GM12865 (cell line): ENCODE results near the gene SOX5.

ENCODE experiments used
- DNase-seq: peaks from one replicate; pipeline ENCODE4 v3.0.0; 2010; ENCODE audit warnings: low read depth
- H3K4me3 ChIP-seq: 2 replicates; pipeline ENCODE4 v1.5.1; 2011; ENCODE audit warnings: mild to moderate bottlenecking, low read depth, low read length, control low read depth
- CTCF ChIP-seq: IDR thresholded peaks from 2 replicates; pipeline ENCODE4 v1.5.1; 2011; ENCODE audit warnings: low read length, control low read depth, low read depth, inconsistent platforms; ENCODE audit not compliant: insufficient read depth; ENCODE audit errors: missing control alignments

The SOX5 gene

GRCh38 chr12:23950775-23951451 lies 1.4 kb upstream of the SOX5 start:
- TF ChIP-seq CTCF = no peak
- H3K4me3 ChIP-seq = no peak overlapping the region
- no peak for DNase-seq

- no peak overlapping the region for H3K4me3 ChIP-seq
- no peak for TF ChIP-seq CTCF
- no peak for DNase-seq
Measured at GRCh38 chr12:23950210-23950774, 822 bp upstream of the SOX5 start.

- TF ChIP-seq CTCF = no peak
- no peak overlapping the region for H3K4me3 ChIP-seq
- DNase-seq = no peak
Measured at GRCh38 chr12:23948291-23948690, 1.2 kb downstream of the SOX5 start.

GRCh38 chr12:23947395-23947794 lies 2.1 kb downstream of the SOX5 start:
- TF ChIP-seq CTCF = no peak
- H3K4me3 ChIP-seq = no peak overlapping the region
- no peak for DNase-seq

GRCh38 chr12:23945249-23945648 lies 4.2 kb downstream of the SOX5 start:
- TF ChIP-seq CTCF = no peak
- H3K4me3 ChIP-seq = no peak overlapping the region
- no peak for DNase-seq

- no peak overlapping the region for H3K4me3 ChIP-seq
- TF ChIP-seq CTCF = no peak
- DNase-seq = no peak
Measured at GRCh38 chr12:23944067-23944466, 5.4 kb downstream of the SOX5 start.

- no peak overlapping the region for H3K4me3 ChIP-seq
- TF ChIP-seq CTCF = no peak
- DNase-seq = no peak
Measured at GRCh38 chr12:23942841-23943240, 6.6 kb downstream of the SOX5 start.
